GM13976 (cell line): Measurements from ENCODE around the gene IRF7.

Experiments
- DNase-seq: peaks from one replicate; pipeline ENCODE4 v3.0.0; 2012; ENCODE audit warnings: low spot score
- CTCF ChIP-seq: IDR thresholded peaks from 2 replicates; pipeline ENCODE4 v1.5.1; 2012; ENCODE audit warnings: borderline replicate concordance, mild to moderate bottlenecking; ENCODE audit not compliant: insufficient read depth; ENCODE audit errors: extremely low read depth, missing control alignments, control extremely low read depth
- in situ Hi-C: fragments of 300-500 bp; cut with MboI; formaldehyde crosslinking; loops from one replicate; pipeline ENCODE4 v1.12.0; 2022; ENCODE audit warnings: low sequenced_read_pairs, mixed read lengths, inconsistent platforms; ENCODE audit not compliant: unreplicated experiment

The IRF7 gene

GRCh38 chr11:646214-646613 lies 30.5 kb upstream of the IRF7 start:
- DNase-seq, result peak; percentile 36
- TF ChIP-seq CTCF, result no peak
- in situ Hi-C loops, result no loop called here

DNA sequence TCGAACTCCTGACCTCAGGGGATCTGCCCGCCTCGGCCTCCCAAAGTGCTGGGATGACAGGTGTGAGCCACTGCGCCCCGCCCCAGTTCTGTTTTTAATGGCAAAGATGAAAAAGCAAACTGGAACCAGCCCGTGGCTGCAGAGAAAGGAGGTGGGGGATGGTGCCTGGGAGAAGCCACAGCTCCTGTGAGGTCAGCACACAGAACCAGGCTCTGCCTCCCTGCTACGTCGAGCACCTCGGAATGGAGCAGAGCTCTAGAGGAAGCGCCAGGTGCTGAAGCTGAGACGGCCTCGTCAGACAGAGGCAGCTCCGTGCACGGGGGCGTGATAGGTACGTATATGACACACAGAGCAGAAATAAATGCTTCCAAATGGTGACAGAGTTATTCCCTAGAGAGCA lies 29.8 kb upstream of the IRF7 start:
- DNase-seq, result peak; percentile 57
- TF ChIP-seq CTCF, result no peak

DNA sequence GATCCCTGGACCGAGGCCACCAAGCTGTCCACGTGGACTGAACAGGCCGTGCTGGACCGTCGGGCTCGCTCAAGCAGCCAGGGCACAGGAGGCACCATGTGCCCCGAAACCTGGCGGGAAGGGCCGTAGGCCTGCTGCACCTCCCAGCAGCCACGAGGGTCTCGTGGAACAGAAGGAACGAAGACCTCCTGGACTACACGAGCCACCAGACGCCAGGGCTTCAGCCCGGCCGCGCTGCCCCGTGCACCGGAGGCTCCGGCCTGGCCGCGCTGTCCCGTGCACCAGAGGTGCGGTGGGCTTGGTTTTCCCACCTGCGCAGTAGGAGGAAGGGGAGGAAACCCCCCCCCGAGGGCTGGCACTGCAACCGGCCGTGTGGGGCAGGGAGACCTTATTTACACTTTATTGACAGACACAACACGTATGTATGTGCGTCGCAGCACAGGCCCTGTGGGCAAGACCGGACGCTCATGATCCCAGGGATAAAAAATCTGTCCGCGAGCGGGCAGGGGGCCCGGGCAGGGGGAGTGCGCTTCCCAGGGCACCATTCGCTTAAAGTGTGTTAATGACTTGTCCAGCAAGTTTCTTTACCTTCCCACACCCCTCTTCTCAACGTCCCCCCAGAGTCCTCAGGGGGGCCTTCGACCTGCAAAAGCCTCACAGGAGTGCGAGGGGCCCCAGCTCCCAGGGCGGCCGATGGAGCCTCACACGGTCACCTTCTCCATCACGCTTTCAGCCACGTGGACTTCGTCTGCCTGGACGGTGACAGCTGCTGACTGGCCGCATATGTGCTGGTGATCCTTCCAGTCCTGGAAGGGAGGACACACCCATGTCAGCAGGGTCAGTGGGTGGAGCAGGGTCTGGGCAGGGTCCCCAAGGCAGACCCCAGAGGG lies 28.3 kb upstream of the IRF7 start:
- in situ Hi-C loops, result no loop called here
- no peak for DNase-seq

More for the DNA sequence above, 29.8 kb upstream of the IRF7 start:
- in situ Hi-C loops, result no loop called here

DNA sequence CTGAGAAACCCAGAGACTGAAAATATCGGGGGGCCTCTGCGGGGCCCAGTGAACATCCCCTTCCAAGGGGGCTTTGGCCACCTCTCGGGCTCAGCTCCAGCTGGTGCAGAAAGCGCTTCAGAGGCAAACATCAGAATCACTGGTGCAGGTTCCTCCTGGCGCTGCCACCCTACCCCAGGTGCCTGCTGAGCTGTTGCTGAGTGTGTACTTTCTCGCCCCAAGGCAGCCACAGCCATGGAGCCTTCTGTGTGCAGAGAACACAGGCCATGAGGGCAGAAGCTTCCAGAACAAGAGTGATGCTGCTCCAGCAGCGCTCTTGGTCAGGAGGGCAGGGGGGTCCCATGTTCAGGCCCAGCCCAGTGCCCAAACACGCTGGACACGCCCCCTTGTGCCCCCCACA lies 27.6 kb upstream of the IRF7 start:
- in situ Hi-C loops, result no loop called here
- TF ChIP-seq CTCF, result no peak
- DNase-seq, result no peak

More for the DNA sequence above, 28.3 kb upstream of the IRF7 start:
- TF ChIP-seq CTCF, result no peak

DNA sequence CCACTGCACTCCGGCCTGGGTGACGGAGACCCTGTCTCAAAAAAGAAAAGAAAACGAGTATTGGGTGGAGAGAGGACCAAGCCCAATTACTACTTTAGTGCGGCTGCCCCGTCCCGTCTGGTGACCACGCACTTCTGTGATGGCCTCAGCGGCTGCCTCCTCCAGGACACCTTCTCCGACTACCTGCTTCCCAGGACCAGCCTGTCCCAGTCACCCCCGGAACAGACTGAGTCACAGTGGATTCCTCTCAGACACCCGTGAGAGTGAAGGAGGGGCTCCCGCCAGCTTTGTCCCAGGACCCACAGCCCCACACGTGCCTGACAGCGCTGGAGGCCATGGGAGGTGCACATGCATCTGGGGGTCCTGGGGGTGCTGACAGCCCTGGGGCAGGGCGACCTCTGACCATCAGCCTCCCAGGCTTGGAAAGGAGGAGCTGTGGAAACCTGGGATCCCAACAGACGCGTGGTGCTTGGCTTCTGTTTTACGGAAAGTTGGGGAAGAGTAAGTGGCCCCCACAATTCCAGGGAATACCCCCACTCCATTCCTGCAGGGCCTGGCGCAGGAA lies 26.1 kb upstream of the IRF7 start:
- DNase-seq, result no peak
- TF ChIP-seq CTCF, result no peak
- in situ Hi-C loops, result no loop called here

- no peak for TF ChIP-seq CTCF
- peak; percentile 56 for DNase-seq
- in situ Hi-C loops, result no loop called here
These were observed 24.4 kb upstream of the IRF7 start for GRCh38 chr11:640021-640706.
